Ishikawa (cell line): ENCODE measurements around the gene KPNA2.

Source experiments
- CEBPB ChIP-seq: IDR thresholded peaks from 2 replicates; pipeline ENCODE4 v1.6.1; 2012
- CREB1 ChIP-seq: IDR thresholded peaks from 2 replicates; pipeline ENCODE4 v1.6.1; 2012; ENCODE audit warnings: low read depth
- EGR1 ChIP-seq: IDR thresholded peaks from 2 replicates; pipeline ENCODE4 v1.6.1; 2012
- EP300 ChIP-seq: IDR thresholded peaks from 2 replicates; pipeline ENCODE4 v1.6.1; 2012; ENCODE audit warnings: borderline replicate concordance
- FOXM1 ChIP-seq: IDR thresholded peaks from 2 replicates; pipeline ENCODE4 v1.6.1; 2012; ENCODE audit warnings: low read depth, borderline replicate concordance
- MAX ChIP-seq: IDR thresholded peaks from 2 replicates; pipeline ENCODE4 v1.6.1; 2012
- NFIC ChIP-seq: IDR thresholded peaks from 2 replicates; pipeline ENCODE4 v1.6.1; 2012
- RAD21 ChIP-seq: IDR thresholded peaks from 2 replicates; pipeline ENCODE4 v1.6.1; 2012; ENCODE audit warnings: low read depth
- TAF1 ChIP-seq: IDR thresholded peaks from 2 replicates; pipeline ENCODE4 v1.6.1; 2012; ENCODE audit warnings: low read depth, mild to moderate bottlenecking
- TEAD4 ChIP-seq: IDR thresholded peaks from 2 replicates; pipeline ENCODE4 v1.6.1; 2012
- USF1 ChIP-seq: IDR thresholded peaks from 2 replicates; pipeline ENCODE4 v1.6.1; 2012
- YY1 ChIP-seq: IDR thresholded peaks from 2 replicates; pipeline ENCODE4 v1.6.1; 2012; ENCODE audit warnings: low read depth
- ZBTB7A ChIP-seq: IDR thresholded peaks from 2 replicates; pipeline ENCODE4 v1.6.1; 2012; ENCODE audit warnings: low read depth
- TF ChIP-seq, protein P1 (sequence below): IDR thresholded peaks from 2 replicates; pipeline ENCODE4 v1.6.1; 2012; ENCODE audit warnings: low read depth, mild to moderate bottlenecking

- TF ChIP-seq EP300: no peak
- no peak for TF ChIP-seq CREB1
- TF ChIP-seq TAF1: no peak
- TF ChIP-seq, protein P1, sequence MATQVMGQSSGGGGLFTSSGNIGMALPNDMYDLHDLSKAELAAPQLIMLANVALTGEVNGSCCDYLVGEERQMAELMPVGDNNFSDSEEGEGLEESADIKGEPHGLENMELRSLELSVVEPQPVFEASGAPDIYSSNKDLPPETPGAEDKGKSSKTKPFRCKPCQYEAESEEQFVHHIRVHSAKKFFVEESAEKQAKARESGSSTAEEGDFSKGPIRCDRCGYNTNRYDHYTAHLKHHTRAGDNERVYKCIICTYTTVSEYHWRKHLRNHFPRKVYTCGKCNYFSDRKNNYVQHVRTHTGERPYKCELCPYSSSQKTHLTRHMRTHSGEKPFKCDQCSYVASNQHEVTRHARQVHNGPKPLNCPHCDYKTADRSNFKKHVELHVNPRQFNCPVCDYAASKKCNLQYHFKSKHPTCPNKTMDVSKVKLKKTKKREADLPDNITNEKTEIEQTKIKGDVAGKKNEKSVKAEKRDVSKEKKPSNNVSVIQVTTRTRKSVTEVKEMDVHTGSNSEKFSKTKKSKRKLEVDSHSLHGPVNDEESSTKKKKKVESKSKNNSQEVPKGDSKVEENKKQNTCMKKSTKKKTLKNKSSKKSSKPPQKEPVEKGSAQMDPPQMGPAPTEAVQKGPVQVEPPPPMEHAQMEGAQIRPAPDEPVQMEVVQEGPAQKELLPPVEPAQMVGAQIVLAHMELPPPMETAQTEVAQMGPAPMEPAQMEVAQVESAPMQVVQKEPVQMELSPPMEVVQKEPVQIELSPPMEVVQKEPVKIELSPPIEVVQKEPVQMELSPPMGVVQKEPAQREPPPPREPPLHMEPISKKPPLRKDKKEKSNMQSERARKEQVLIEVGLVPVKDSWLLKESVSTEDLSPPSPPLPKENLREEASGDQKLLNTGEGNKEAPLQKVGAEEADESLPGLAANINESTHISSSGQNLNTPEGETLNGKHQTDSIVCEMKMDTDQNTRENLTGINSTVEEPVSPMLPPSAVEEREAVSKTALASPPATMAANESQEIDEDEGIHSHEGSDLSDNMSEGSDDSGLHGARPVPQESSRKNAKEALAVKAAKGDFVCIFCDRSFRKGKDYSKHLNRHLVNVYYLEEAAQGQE: no peak
- TF ChIP-seq CEBPB: no peak
- TF ChIP-seq MAX: no peak
- TF ChIP-seq TEAD4: no peak
- no peak for TF ChIP-seq EGR1
- TF ChIP-seq NFIC: no peak
- no peak for TF ChIP-seq RAD21
- TF ChIP-seq FOXM1: no peak
- no peak for TF ChIP-seq USF1
- TF ChIP-seq YY1: no peak
- no peak for TF ChIP-seq ZBTB7A
These were observed 26.2 kb downstream of the KPNA2 start for GRCh38 chr17:68061512-68062313.
